Common myeloid progenitor, CD34-positive (primary cell): ENCODE results near the gene LINS1.

Source experiments
- CTCF ChIA-PET: fragments of 350-600 bp; sonication (Branson Sonifier 250); formaldehyde crosslinking; loops from one replicate; lab custom pipeline; 2021; ENCODE audit warnings: antibody characterized with exemption; lab: Charles Lee
- POLR2A ChIA-PET: fragments of 350-600 bp; sonication (Branson Sonifier 250); formaldehyde crosslinking; loops from one replicate; lab custom pipeline; 2021; ENCODE audit warnings: antibody characterized with exemption; lab: Charles Lee
- DNase-seq, 3 donors: peaks; one replicate each; pipeline versions ENCODE4 v3.0.0 to v3.0.0-alpha.2; 2013
- H3K27ac ChIP-seq, 2 experiments: 1 replicate in 1 of 2; 2 replicates in 1 of 2; pipeline ENCODE4 v1.7.0; 2013; ENCODE audit warnings: inconsistent platforms in 2 of 2, low read length in 2 of 2, mild to moderate bottlenecking in 2 of 2, low read depth in 1 of 2, moderate library complexity in 1 of 2; ENCODE audit not compliant: severe bottlenecking in 2 of 2, insufficient read depth in 1 of 2, poor library complexity in 1 of 2
- H3K27me3 ChIP-seq, 5 experiments: replicated peaks in 2 of 5; 1 replicate in 3 of 5; 2 replicates in 2 of 5; pipeline versions ENCODE4 v1.6.1 to v1.7.0; 2013; ENCODE audit warnings: low read length in 4 of 5, mild to moderate bottlenecking in 2 of 5, moderate library complexity in 2 of 5, inconsistent platforms in 1 of 5; ENCODE audit not compliant: insufficient read depth in 5 of 5, control insufficient read depth in 4 of 5
- H3K36me3 ChIP-seq, 4 experiments: 1 replicate in 2 of 4; 2 replicates in 2 of 4; pipeline versions ENCODE4 v1.6.1 to v1.7.0; 2013; ENCODE audit warnings: low read length in 3 of 4, control low read depth in 1 of 4, mild to moderate bottlenecking in 1 of 4; ENCODE audit not compliant: control insufficient read depth in 4 of 4, insufficient read depth in 4 of 4
- H3K4me1 ChIP-seq, 4 experiments: 1 replicate in 3 of 4; 2 replicates in 1 of 4; pipeline versions ENCODE4 v1.6.1 to v1.7.1; 2013; ENCODE audit warnings: low read length in 3 of 4, mild to moderate bottlenecking in 3 of 4, control low read depth in 1 of 4, inconsistent platforms in 1 of 4, moderate library complexity in 1 of 4; ENCODE audit not compliant: control insufficient read depth in 4 of 4, insufficient read depth in 4 of 4; ENCODE audit errors: control extremely low read depth in 1 of 4
- H3K4me3 ChIP-seq, 7 experiments: 1 replicate in 4 of 7; 2 replicates in 3 of 7; pipeline versions ENCODE4 v1.5.1 to v1.7.0; 2013; ENCODE audit warnings: mild to moderate bottlenecking in 7 of 7, low read length in 6 of 7, moderate library complexity in 6 of 7, inconsistent platforms in 2 of 7, low read depth in 2 of 7, control low read depth in 1 of 7; ENCODE audit not compliant: insufficient read depth in 4 of 7, control insufficient read depth in 1 of 7; ENCODE audit errors: extremely low read depth in 1 of 7
- H3K9me3 ChIP-seq, 5 experiments: 1 replicate in 4 of 5; 2 replicates in 1 of 5; pipeline versions ENCODE4 v1.6.1 to v1.7.1; 2013; ENCODE audit warnings: low read length in 4 of 5, mild to moderate bottlenecking in 2 of 5, inconsistent platforms in 1 of 5, low read depth in 1 of 5, moderate library complexity in 1 of 5; ENCODE audit not compliant: control insufficient read depth in 4 of 5, insufficient read depth in 2 of 5; ENCODE audit errors: control extremely low read depth in 1 of 5
- WGBS: methylation state at CpG from one replicate; pipeline ENCODE4 v1.1.5; 2013; ENCODE audit not compliant: insufficient coverage; 5-methylcytosine and 5-hydroxymethylcytosine counted together

The LINS1 gene

GRCh38 chr15:100612539-100612938 is 10.6 kb upstream of the LINS1 start:
- no peaks in the 10 kb centered on the region for H3K9me3 ChIP-seq
- no peaks in the 10 kb centered on the region for H3K4me1 ChIP-seq
- DNase-seq: no peak
- ChIA-PET POLR2A (no interaction called here), CTCF (no interaction called here)
- no peak overlapping the region for H3K4me3 ChIP-seq
- 100% methylated on average over 2 of the region's 2 CpGs for WGBS
- H3K27ac ChIP-seq: no peak overlapping the region
- H3K36me3 ChIP-seq: peaks cover 5 to 55% (median 43%) of the 10 kb centered on the region in 4 experiments
- H3K27me3 ChIP-seq: no peaks in the 10 kb centered on the region

GRCh38 chr15:100602823-100603393 is 924 bp upstream of the LINS1 start:
- POLR2A ChIA-PET: no interaction called here
- WGBS: 1% methylated on average over 12 of the region's 16 CpGs

GRCh38 chr15:100601617-100602063 is 344 bp downstream of the LINS1 start:
- CTCF ChIA-PET: interaction anchor here (0.7 kb wide), 1 partner anchor 29 kb away, joined by 3 read pairs; no protein-coding TSS in a partner anchor
- Histone ChIP-seq H3K36me3 (peaks cover 0 to 15% (median 11%) of the 10 kb centered on the region in 4 experiments), H3K4me1 (peaks cover 6 to 32% (median 22%) of the 10 kb centered on the region in 4 experiments), H3K4me3 (peak overlapping the region; percentile 83 to 99 (median 92)), H3K27me3 (no peaks in the 10 kb centered on the region), H3K27ac (peak overlapping the region; percentile 81 to 94), H3K9me3 (no peaks in the 10 kb centered on the region)
- no peak for DNase-seq
- WGBS: 0% methylated on average over 20 of the region's 21 CpGs
- POLR2A ChIA-PET: interaction anchor here (0.6 kb wide), 1 partner anchor 83 kb away, joined by 3 read pairs; no protein-coding TSS in a partner anchor

More at GRCh38 chr15:100602823-100603393, 924 bp upstream of the LINS1 start:
- H3K4me3 ChIP-seq: peak overlapping the region; percentile 81 to 98 (median 90)
- CTCF ChIA-PET: interaction anchor here (0.6 kb wide), 1 partner anchor 30 kb away, joined by 4 read pairs; no protein-coding TSS in a partner anchor
- peaks cover 0 to 16% (median 12%) of the 10 kb centered on the region in 4 experiments for H3K36me3 ChIP-seq
- peaks cover 6 to 28% (median 20%) of the 10 kb centered on the region in 4 experiments for H3K4me1 ChIP-seq
- DNase-seq: peak; percentile 32 to 78 (median 70)
- H3K27me3 ChIP-seq: no peaks in the 10 kb centered on the region
- peak overlapping the region; percentile 17 to 85 for H3K27ac ChIP-seq
- H3K9me3 ChIP-seq: no peaks in the 10 kb centered on the region

DNA sequence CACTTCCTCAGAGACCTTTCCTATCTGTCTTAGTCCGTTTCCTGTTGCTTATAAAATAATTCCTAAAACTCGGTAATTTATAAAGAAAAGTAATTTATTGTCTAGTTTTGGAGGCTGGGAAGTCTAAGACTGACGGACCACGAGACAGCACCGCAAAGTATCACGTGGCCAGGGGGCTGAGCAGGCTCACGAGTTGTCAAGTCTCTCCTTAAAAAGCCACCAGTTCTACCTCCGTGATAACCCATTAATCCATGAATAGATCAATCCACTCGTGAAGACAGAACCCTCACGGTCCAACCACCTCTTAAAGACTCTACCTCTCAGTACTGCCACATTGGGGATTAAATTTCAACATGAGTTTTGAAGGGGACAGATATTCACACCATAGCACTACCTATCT is 821 bp downstream of the LINS1 start:
- H3K9me3 ChIP-seq: no peaks in the 10 kb centered on the region
- ChIA-PET POLR2A (no interaction called here), CTCF (no interaction called here)
- no peaks in the 10 kb centered on the region for H3K27me3 ChIP-seq
- DNase-seq: peak; percentile 40 to 78 (median 65)
- H3K36me3 ChIP-seq: peaks cover 0 to 15% (median 11%) of the 10 kb centered on the region in 4 experiments
- H3K27ac ChIP-seq: peak overlapping the region; percentile 81 to 94
- WGBS: 0% methylated on average over 2 of the region's 10 CpGs
- H3K4me3 ChIP-seq: peak overlapping the region in 6 of 7 experiments; percentile 83 to 99 (median 92)
- H3K4me1 ChIP-seq: peaks cover 6 to 33% (median 24%) of the 10 kb centered on the region in 4 experiments

DNA sequence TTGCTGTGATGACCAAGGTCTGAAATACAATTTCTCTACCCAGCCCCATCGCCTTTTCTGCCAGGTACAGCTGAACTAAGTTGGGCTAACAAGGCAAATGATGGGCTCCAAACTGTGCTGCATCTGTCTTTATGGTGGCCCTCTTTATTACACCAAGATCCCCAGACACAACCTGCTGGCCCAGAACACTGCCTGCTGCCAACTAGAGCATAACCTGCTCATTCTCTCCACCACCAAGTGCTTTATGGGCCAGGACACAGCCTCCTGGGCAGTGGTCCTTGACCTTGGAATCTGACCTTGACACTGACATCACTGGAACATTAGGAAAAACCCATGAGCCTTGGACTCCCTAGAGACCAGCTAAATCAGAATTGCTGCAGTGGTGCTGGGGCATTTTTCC is 3.3 kb downstream of the LINS1 start:
- no peaks in the 10 kb centered on the region for H3K9me3 ChIP-seq
- peaks cover 6 to 29% (median 19%) of the 10 kb centered on the region in 4 experiments for H3K4me1 ChIP-seq
- DNase-seq: no peak
- POLR2A ChIA-PET: no interaction called here
- H3K27ac ChIP-seq: no peak overlapping the region
- peaks cover 0 to 5% (median 2%) of the 10 kb centered on the region in 4 experiments for H3K36me3 ChIP-seq
- no peaks in the 10 kb centered on the region for H3K27me3 ChIP-seq
- WGBS: 100% methylated on average over 1 of the region's 1 CpG
- CTCF ChIA-PET: no interaction called here
- no peak overlapping the region for H3K4me3 ChIP-seq

- Histone ChIP-seq H3K4me1 (peaks cover 2 to 21% (median 15%) of the 10 kb centered on the region in 4 experiments), H3K9me3 (no peaks in the 10 kb centered on the region)
- no peak for DNase-seq
Observed at GRCh38 chr15:100597862-100598261, 4.1 kb downstream of the LINS1 start.

GRCh38 chr15:100596792-100597191 is 5.2 kb downstream of the LINS1 start:
- H3K4me1 ChIP-seq: peaks cover 2 to 21% (median 15%) of the 10 kb centered on the region in 4 experiments
- peak in 2 of 3 donors; percentile 23 to 34 for DNase-seq

More at GRCh38 chr15:100597862-100598261, 4.1 kb downstream of the LINS1 start:
- Histone ChIP-seq H3K27ac (no peak overlapping the region), H3K27me3 (no peaks in the 10 kb centered on the region), H3K36me3 (peaks cover 0 to 8% (median 3%) of the 10 kb centered on the region in 4 experiments), H3K4me3 (no peak overlapping the region)
- ChIA-PET CTCF (no interaction called here), POLR2A (no interaction called here)
- no CpG with 5 or more reads among the region's 3 CpGs for WGBS

More at GRCh38 chr15:100596792-100597191, 5.2 kb downstream of the LINS1 start:
- Histone ChIP-seq H3K27me3 (no peaks in the 10 kb centered on the region), H3K27ac (peak overlapping the region in 1 of 2 experiments; percentile 63), H3K4me3 (peak overlapping the region in 1 of 7 experiments; percentile 28), H3K9me3 (peaks cover 0 to under 1% (median 0%) of the 10 kb centered on the region in 5 experiments), H3K36me3 (peaks cover 0 to 8% (median 3%) of the 10 kb centered on the region in 4 experiments)
- ChIA-PET POLR2A (no interaction called here), CTCF (interaction anchor here (0.6 kb wide), 1 partner anchor 248 kb away, joined by 3 read pairs; no protein-coding TSS in a partner anchor)
- WGBS: 79% methylated on average over 6 of the region's 7 CpGs
